Measurements from ENCODE around the gene ZNF66. TPM values are rescaled to one million over a fixed set of nuclear protein-coding genes. Genes with fewer than 3 reads are reported as not detected.
"Not testable (repeated sequence)": the region's sequence is repeated elsewhere in the genome, so short reads cannot be mapped to it uniquely, and the experiment has no call there.

The ZNF66 gene
- total and polyA plus RNA-seq, 2 donors (not counting 3 experiments of a cell fraction or from before 2014, with no cell fraction given) = 1.5 to 4.0 TPM

DNA sequence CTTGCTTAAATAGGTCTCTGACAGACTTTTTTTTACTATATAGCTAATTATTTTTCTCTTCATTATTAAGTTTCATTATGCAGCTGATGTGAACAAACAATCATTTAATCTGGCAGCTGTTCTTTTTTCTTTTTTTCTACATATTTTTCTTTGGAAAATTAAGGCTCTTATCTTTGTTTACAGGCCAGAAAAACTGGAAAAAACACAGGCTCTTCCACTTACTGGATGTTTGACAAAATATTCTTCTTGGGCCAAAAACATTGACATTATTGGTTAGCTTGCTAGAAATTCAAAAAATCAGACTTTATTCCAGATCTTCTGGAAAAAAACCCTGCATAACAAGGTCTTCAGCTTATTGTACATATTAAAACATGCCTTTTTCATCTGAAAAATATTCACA is 15.7 kb downstream of the ZNF66 start:
- Histone ChIP-seq H2AFZ (ENCODE audit: low read depth, low read length) (no peak overlapping the region), H3K9me1 (replicated peaks; ENCODE audit: control insufficient read depth, extremely low read depth, insufficient read depth, low read length) (no peaks in the 10 kb centered on the region), H3K4me1 (ENCODE audit: control insufficient read depth, extremely low read depth, insufficient read depth, low read length) (no peaks in the 10 kb centered on the region), H3K9ac (replicated peaks; ENCODE audit: extremely low read depth, insufficient read depth, low read length) (no peak overlapping the region), H3K27me3 (ENCODE audit: control insufficient read depth in 2 of 2, insufficient read depth in 2 of 2, low read length in 2 of 2) (no peaks in the 10 kb centered on the region), H4K20me1 (replicated peaks; ENCODE audit: control insufficient read depth, extremely low read depth, insufficient read depth, low read length) (no peaks in the 10 kb centered on the region), H3K4me2 (ENCODE audit: insufficient read depth, low read length) (no peak overlapping the region), H3K9me3 (replicated peaks; ENCODE audit: control insufficient read depth, insufficient read depth, low read length) (no peaks in the 10 kb centered on the region), H3K79me2 (ENCODE audit: control insufficient read depth, insufficient read depth, low read length) (no peaks in the 10 kb centered on the region), H3K27ac (ENCODE audit: insufficient read depth, low read depth, low read length) (no peak overlapping the region), H3K36me3 (ENCODE audit: control insufficient read depth in 2 of 2, extremely low read depth in 1 of 2, insufficient read depth in 2 of 2, low read length in 2 of 2) (no peaks in the 10 kb centered on the region), H3K4me3 (replicated peaks in 1 of 3; ENCODE audit: insufficient read depth in 1 of 3, low read depth in 1 of 3, low read length in 3 of 3) (no peak overlapping the region)
- DNase-seq (ENCODE audit: low read depth, low spot score) = no peak
- intact Hi-C loops (cut with micrococcal nuclease) (no loop called here), dilution Hi-C loops (cut with MboI; ENCODE audit: extremely low pct_ligation_motif_present, low sequenced_read_pairs) (no loop called here)
- no TSS peak for BruUV-seq (replicated peaks)
- ChIA-PET POLR2A (no interaction called here), CTCF (no interaction called here)
- FAIRE-seq = no peak
- TF ChIP-seq POLR2AphosphoS5 (IDR thresholded peaks at IDR 0.05; ENCODE audit: insufficient read depth, low read depth, low read length) (no peak), EZH2 (IDR thresholded peaks at IDR 0.05; ENCODE audit: borderline replicate concordance, low read depth, low read length, severe bottlenecking) (no peak), FOS (IDR thresholded peaks at IDR 0.05; ENCODE audit: borderline replicate concordance, insufficient read depth, low read length) (no peak), MYC (IDR thresholded peaks at IDR 0.05; ENCODE audit: low read depth, low read length) (no peak), JUN (IDR thresholded peaks at IDR 0.05; ENCODE audit: borderline replicate concordance, insufficient read depth, insufficient read length, low read depth) (no peak), GATA2 (IDR thresholded peaks at IDR 0.05; ENCODE audit: insufficient read depth, insufficient read length, low read depth, low read length) (no peak), POLR2A (IDR thresholded peaks at IDR 0.05; ENCODE audit: low read depth, low read length) (no peak)
- TF ChIP-seq, protein P1, sequence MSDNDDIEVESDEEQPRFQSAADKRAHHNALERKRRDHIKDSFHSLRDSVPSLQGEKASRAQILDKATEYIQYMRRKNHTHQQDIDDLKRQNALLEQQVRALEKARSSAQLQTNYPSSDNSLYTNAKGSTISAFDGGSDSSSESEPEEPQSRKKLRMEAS (IDR thresholded peaks at IDR 0.05; ENCODE audit: insufficient read depth, insufficient read length) = no peak
- TF ChIP-seq, protein P2, sequence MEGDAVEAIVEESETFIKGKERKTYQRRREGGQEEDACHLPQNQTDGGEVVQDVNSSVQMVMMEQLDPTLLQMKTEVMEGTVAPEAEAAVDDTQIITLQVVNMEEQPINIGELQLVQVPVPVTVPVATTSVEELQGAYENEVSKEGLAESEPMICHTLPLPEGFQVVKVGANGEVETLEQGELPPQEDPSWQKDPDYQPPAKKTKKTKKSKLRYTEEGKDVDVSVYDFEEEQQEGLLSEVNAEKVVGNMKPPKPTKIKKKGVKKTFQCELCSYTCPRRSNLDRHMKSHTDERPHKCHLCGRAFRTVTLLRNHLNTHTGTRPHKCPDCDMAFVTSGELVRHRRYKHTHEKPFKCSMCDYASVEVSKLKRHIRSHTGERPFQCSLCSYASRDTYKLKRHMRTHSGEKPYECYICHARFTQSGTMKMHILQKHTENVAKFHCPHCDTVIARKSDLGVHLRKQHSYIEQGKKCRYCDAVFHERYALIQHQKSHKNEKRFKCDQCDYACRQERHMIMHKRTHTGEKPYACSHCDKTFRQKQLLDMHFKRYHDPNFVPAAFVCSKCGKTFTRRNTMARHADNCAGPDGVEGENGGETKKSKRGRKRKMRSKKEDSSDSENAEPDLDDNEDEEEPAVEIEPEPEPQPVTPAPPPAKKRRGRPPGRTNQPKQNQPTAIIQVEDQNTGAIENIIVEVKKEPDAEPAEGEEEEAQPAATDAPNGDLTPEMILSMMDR (IDR thresholded peaks at IDR 0.05; ENCODE audit: extremely low read depth in 1 of 2, insufficient read depth in 1 of 2, low read depth in 1 of 2, low read length in 2 of 2) = no peak

DNA sequence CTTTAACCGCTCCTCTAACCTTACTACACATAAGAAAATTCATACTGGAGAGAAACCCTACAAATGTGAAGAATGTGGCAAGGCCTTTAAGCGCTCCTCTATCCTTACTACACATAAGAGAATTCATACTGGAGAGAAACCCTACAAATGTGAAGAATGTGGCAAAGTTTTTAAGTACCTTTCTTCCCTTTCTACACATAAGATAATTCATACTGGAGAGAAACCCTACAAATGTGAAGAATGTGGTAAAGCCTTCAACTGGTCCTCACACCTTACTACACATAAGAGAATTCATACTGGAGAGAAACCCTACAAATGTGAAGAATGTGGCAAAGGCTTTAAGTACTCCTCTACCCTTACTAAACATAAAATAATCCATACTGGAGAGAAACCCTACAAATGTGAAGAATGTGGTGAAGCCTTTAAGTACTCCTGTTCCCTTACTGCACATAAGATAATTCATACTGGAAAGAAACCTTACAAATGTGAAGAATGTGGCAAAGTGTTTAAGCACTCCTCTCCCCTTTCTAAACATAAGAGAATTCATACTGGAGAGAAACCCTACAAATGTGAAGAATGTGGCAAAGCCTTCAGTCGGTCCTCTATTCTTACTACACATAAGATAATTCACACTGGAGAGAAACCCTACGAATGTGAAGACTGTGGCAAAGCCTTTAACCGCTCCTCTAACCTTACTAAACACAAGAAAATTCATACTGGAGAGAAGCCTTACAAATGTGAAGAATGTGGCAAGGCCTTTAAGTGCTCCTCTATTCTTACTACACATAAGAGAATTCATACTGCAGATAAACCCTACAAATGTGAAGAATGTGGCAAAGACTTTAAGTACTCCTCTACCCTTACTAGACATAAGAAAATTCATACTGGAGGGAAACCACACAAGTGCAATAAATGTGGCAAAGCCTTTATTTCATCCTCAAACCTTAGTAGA is 30.5 kb downstream of the ZNF66 start:
- H3K9me3 ChIP-seq (replicated peaks; ENCODE audit: control insufficient read depth, insufficient read depth, low read length); H3K79me2 ChIP-seq (ENCODE audit: control insufficient read depth, insufficient read depth, low read length); CTCF ChIA-PET; H3K4me3 ChIP-seq (replicated peaks in 1 of 3; ENCODE audit: insufficient read depth in 1 of 3, low read depth in 1 of 3, low read length in 3 of 3); H3K27ac ChIP-seq (ENCODE audit: insufficient read depth, low read depth, low read length); BruUV-seq (replicated peaks); H3K9ac ChIP-seq (replicated peaks; ENCODE audit: extremely low read depth, insufficient read depth, low read length); H3K27me3 ChIP-seq (ENCODE audit: control insufficient read depth in 2 of 2, insufficient read depth in 2 of 2, low read length in 2 of 2); DNase-seq (ENCODE audit: low read depth, low spot score); FAIRE-seq; intact Hi-C loops (cut with micrococcal nuclease); H3K36me3 ChIP-seq (ENCODE audit: control insufficient read depth in 2 of 2, extremely low read depth in 1 of 2, insufficient read depth in 2 of 2, low read length in 2 of 2); H2AFZ ChIP-seq (ENCODE audit: low read depth, low read length); H3K4me2 ChIP-seq (ENCODE audit: insufficient read depth, low read length); dilution Hi-C loops (cut with MboI; ENCODE audit: extremely low pct_ligation_motif_present, low sequenced_read_pairs); H3K9me1 ChIP-seq (replicated peaks; ENCODE audit: control insufficient read depth, extremely low read depth, insufficient read depth, low read length); POLR2A ChIA-PET; H3K4me1 ChIP-seq (ENCODE audit: control insufficient read depth, extremely low read depth, insufficient read depth, low read length); H4K20me1 ChIP-seq (replicated peaks; ENCODE audit: control insufficient read depth, extremely low read depth, insufficient read depth, low read length): not testable (repeated sequence)

Data from endothelial cell of umbilical vein (primary cell).